ENCODE results near the gene FRMD3.

The FRMD3 gene

GRCh38 chr9:83473488-83473971, 64.7 kb downstream of the FRMD3 start:
- DNase-seq (ENCODE audit: low read depth) = no peak

- DNase-seq (ENCODE audit: low read depth) = no peak
These were observed 65.4 kb downstream of the FRMD3 start for GRCh38 chr9:83472764-83473163.

GRCh38 chr9:83472221-83472665, 66.0 kb downstream of the FRMD3 start:
- DNase-seq (ENCODE audit: low read depth) = no peak

GRCh38 chr9:83471241-83471640, 67.0 kb downstream of the FRMD3 start:
- DNase-seq (ENCODE audit: low read depth) = no peak

- no peak for DNase-seq (ENCODE audit: low read depth)
These were observed 68.5 kb downstream of the FRMD3 start for GRCh38 chr9:83469722-83470121.

GRCh38 chr9:83468821-83469220, 69.4 kb downstream of the FRMD3 start:
- DNase-seq (ENCODE audit: low read depth) = no peak

- DNase-seq (ENCODE audit: low read depth) = no peak
These were observed 71.3 kb downstream of the FRMD3 start for GRCh38 chr9:83466877-83467276.

GRCh38 chr9:83466351-83466750, 71.8 kb downstream of the FRMD3 start:
- no peak for DNase-seq (ENCODE audit: low read depth)

- no peak for DNase-seq (ENCODE audit: low read depth)
These were observed 78.4 kb downstream of the FRMD3 start for GRCh38 chr9:83459830-83460229.

- no peak for DNase-seq (ENCODE audit: low read depth)
These were observed 79.7 kb downstream of the FRMD3 start for GRCh38 chr9:83458530-83458929.

- DNase-seq (ENCODE audit: low read depth) = no peak
These were observed 81.2 kb downstream of the FRMD3 start for GRCh38 chr9:83457005-83457404.

GRCh38 chr9:83456226-83456625, 82.0 kb downstream of the FRMD3 start:
- no peak for DNase-seq (ENCODE audit: low read depth)

- DNase-seq (ENCODE audit: low read depth) = no peak
These were observed 84.1 kb downstream of the FRMD3 start for GRCh38 chr9:83454076-83454475.

GRCh38 chr9:83451308-83451707, 86.9 kb downstream of the FRMD3 start:
- no peak for DNase-seq (ENCODE audit: low read depth)

- DNase-seq (ENCODE audit: low read depth) = no peak
These were observed 88.2 kb downstream of the FRMD3 start for GRCh38 chr9:83449983-83450382.

- no peak for DNase-seq (ENCODE audit: low read depth)
These were observed 89.0 kb downstream of the FRMD3 start for GRCh38 chr9:83449166-83449565.

- no peak for DNase-seq (ENCODE audit: low read depth)
These were observed 89.6 kb downstream of the FRMD3 start for GRCh38 chr9:83448626-83449025.

GRCh38 chr9:83447351-83447750, 90.8 kb downstream of the FRMD3 start:
- DNase-seq (ENCODE audit: low read depth) = no peak

GRCh38 chr9:83445703-83446265, 92.4 kb downstream of the FRMD3 start:
- DNase-seq (ENCODE audit: low read depth) = no peak

GRCh38 chr9:83444110-83444509, 94.1 kb downstream of the FRMD3 start:
- no peak for DNase-seq (ENCODE audit: low read depth)

- no peak for DNase-seq (ENCODE audit: low read depth)
These were observed 96.8 kb downstream of the FRMD3 start for GRCh38 chr9:83441390-83441789.

- no peak for DNase-seq (ENCODE audit: low read depth)
These were observed 97.6 kb downstream of the FRMD3 start for GRCh38 chr9:83440641-83441040.

- DNase-seq (ENCODE audit: low read depth) = no peak
These were observed 102.9 kb downstream of the FRMD3 start for GRCh38 chr9:83435301-83435700.

- DNase-seq (ENCODE audit: low read depth) = no peak
These were observed 103.9 kb downstream of the FRMD3 start for GRCh38 chr9:83434254-83434653.

- DNase-seq (ENCODE audit: low read depth) = no peak
These were observed 104.4 kb downstream of the FRMD3 start for GRCh38 chr9:83433846-83434245.
